ENCODE results near the gene MPND.

MPND gene

DNA sequence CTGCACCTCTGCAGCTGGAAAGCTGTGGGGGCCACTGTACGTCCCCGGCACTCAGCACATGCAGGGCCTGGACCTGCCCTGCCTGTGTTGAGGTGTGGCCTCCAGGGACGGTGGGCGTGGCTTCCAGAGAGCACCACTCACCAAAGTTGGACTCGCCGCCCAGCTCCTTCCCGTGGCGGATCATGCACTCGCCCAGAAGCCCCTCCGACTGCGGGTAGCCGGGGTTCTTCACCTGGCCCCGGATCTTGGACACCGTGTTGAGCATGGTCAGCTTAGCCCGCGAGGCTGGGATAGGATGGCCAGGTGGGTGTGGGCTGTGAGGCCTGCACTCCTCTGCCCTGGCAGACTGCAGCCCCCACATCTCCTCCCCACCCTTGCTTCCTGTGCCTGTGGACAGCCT is 22.0 kb downstream of the MPND start:
- no peak overlapping the region for H3K4me3 ChIP-seq (ENCODE audit: low read depth, low read length)
- TF ChIP-seq, protein P1, sequence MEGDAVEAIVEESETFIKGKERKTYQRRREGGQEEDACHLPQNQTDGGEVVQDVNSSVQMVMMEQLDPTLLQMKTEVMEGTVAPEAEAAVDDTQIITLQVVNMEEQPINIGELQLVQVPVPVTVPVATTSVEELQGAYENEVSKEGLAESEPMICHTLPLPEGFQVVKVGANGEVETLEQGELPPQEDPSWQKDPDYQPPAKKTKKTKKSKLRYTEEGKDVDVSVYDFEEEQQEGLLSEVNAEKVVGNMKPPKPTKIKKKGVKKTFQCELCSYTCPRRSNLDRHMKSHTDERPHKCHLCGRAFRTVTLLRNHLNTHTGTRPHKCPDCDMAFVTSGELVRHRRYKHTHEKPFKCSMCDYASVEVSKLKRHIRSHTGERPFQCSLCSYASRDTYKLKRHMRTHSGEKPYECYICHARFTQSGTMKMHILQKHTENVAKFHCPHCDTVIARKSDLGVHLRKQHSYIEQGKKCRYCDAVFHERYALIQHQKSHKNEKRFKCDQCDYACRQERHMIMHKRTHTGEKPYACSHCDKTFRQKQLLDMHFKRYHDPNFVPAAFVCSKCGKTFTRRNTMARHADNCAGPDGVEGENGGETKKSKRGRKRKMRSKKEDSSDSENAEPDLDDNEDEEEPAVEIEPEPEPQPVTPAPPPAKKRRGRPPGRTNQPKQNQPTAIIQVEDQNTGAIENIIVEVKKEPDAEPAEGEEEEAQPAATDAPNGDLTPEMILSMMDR (IDR thresholded peaks at IDR 0.05; ENCODE audit: low read depth, low read length): no peak

DNA sequence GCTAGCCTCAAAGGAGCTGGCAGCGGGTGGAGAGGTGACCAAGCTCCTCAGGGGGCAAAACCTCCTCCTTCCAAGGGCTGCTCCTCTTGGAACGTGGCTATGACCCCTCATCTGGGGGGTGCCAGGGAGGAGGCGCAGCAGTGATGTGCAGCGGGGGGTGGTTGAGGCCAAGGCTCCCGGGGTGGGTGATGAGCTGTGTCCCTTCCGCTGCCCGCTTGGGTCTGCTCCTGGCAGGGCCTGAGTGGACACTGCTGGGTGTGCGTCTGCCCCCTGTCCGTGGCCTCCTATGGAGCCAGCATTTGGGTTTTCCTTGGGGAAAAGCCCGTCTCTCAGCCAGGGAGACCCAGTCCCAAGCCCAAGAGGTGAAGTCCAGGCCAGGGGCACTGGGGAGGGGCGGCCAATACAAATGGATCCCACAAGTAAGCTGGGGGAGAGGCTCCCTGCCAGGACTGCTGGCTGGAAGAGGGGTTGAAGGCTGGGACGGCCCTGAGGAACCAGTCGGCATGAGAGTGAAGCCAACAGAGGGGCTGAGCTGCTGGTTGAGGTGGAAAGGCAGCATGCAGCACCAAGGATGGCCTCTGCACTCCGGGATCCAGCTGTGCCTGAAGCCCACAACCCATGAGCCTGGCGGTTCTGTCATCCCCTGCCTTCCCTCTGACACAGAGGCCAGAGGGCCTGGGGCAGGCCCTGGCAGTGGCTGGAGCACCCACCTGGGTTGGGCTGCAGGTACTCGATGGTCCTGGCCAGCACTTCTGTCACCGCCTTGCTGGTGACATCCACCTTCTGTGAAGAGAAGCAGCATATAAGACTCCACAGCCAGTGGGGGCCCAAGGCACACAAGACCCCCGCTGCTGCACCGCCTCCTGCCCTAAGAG is 22.7 kb downstream of the MPND start:
- TF ChIP-seq, protein P1 (IDR thresholded peaks at IDR 0.05; ENCODE audit: low read depth, low read length): no peak
- no peak overlapping the region for H3K4me3 ChIP-seq (ENCODE audit: low read depth, low read length)

DNA sequence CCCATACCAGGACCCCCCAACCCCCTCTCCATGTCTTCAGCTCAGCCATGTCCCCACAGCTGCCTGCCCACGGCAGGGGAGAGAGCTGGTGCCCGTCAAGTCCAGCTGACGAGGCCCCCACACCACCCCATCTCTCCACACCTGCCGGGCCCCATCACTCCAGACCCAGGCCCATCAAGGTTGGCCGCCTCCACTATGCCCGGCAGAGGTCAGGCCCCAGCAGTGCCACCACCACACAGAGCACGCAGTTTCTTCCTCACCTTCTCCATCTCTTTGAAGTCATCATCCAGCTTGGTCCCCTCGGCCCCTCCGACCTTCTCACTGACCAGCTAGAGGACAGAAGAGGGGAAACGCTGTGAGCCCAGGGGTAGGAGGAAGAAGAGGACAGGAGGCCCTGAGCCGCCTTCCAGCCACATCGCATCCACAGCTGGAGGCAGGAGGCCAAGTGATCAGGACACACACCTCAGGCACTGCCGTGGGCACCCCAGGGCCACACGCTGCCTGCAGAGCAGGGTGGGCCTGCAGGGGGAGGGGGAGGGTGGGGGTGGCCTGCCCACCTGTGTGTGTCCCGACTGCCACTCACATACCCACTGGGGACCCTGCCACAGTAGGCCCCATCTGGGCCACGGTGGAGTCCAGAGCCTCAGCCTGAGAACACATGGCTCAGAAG is 23.4 kb downstream of the MPND start:
- no peak overlapping the region for H3K4me3 ChIP-seq (ENCODE audit: low read depth, low read length)
- TF ChIP-seq, protein P1 (IDR thresholded peaks at IDR 0.05; ENCODE audit: low read depth, low read length): no peak

DNA sequence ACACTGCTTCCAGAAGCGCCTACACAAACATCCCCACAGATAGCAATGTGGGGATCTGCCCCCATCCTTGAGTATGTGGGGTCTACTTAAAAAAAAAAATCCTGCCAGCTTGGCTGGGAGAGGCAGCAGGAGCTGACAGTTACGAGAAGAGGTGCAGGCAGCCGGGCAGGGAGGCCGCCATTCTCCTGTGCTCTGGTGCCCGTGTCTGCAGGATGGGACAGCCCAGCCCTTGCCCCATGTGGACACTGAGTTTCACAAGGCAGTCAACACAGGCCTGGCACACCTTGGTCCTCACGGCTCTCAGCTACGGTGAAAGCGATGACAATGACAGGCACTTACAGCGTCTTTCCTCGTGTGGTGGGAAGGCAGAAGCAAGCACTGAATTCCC is 24.0 kb downstream of the MPND start:
- no peak overlapping the region for H3K4me3 ChIP-seq (ENCODE audit: low read depth, low read length)
- TF ChIP-seq, protein P1 (IDR thresholded peaks at IDR 0.05; ENCODE audit: low read depth, low read length): no peak

DNA sequence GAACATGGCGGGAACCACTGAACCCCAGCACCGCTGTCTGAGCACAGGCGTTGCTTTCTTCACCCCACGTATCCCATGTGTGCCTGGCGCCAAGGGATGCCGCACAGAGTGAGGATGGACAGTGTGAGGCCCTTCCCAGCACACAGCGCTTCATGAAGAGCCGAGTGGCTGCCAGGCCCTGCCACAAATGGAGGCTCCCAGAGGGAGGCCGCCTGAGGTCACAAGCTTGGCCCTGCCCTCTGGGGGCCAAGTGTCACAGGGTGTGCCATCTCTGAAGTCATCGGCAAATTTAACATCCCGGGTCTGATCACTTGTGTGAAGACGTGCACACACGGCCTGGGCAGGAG is 24.4 kb downstream of the MPND start:
- TF ChIP-seq, protein P1 (IDR thresholded peaks at IDR 0.05; ENCODE audit: low read depth, low read length): no peak
- H3K4me3 ChIP-seq (ENCODE audit: low read depth, low read length): no peak overlapping the region

DNA sequence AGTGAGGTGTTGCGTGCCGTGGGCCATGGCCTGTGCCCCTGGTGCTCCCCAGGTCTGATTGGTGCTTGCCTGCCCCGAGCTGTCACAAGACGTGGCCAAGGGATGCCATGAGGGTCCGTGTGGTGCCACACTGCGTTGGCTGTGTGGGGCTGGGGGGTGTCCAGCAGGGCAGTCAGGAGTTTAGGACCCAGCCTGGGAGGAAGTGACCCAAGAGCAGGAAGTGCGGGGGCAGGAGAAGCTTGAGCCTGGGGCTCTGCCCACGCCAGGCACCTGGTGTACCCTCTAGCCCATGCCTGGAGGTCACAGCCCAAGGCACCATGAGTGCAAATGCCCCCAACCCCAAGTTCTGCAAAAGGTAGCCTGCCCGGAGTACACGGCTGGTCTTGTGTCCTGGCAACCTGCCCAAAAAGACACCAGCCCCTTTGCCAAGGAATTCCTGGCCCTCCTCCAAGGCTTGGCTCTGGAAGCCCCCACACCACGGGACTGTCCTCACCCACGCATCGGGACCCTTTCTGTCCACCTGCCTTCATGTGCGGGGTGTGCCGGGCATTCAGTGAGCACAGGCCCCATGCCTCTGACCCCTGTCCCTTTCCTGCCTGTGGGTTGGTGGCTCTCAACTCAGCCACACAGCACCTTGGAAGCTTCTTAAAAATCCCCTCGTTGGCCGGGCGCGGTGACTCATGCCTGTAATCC is 24.9 kb downstream of the MPND start:
- H3K4me3 ChIP-seq (ENCODE audit: low read depth, low read length): no peak overlapping the region
- TF ChIP-seq, protein P1 (IDR thresholded peaks at IDR 0.05; ENCODE audit: low read depth, low read length): no peak
